HL-60/S4 treated with phorbol 12-myristate 13-acetate at 8.2 ng/mL for 4 days and 3 days (cell line): ENCODE data around the gene SPNS1.

Experiments
- in situ Hi-C: fragments of 300-500 bp; cut with MboI; formaldehyde crosslinking; loops from 2 replicates; pipeline ENCODE4 v1.15.0; 2022; ENCODE audit warnings: low sequenced_read_pairs

Gene SPNS1

GRCh38 chr16:29028457-29029167 lies 54.0 kb downstream of the SPNS1 start:
- in situ Hi-C loops = no loop called here

DNA sequence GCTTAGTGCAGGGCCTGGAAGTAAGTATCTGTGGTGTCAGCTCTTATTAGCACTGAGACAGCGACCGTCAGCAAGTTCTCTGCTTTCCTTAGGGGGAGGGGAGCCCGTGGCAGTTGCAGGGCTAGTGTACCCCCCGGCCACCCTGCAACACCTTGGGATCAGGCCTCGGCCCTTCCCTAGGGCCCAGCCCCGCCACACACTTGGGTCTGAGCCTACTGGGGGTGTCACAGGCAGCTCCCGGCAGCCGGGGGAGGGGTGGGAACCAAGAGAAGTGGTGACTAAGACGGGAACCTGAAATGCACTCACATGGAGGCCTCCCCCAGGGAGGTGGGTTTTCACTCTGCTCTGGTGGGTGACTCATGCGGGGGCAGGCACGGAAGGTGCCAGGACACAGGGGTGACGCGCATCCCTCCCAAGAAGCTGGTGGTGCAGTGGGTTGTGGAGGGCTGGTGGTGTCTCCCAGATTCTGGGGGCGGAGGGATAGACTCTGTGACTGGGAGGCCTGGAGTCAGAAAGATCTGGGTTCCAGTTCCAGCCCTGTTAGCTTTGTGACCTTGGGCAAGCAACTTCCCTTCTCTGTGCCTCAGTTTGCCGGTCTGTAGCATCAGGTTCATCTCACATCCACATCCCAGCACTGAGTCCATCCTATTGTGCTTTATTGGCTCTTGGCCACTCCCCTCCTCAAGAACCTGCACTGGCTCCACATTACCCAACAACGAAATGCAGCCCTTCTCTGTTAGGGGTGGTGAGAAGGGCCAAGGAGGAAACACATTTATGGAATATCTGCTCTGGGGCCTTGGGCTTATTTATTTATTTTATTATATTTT lies 54.8 kb downstream of the SPNS1 start:
- in situ Hi-C loops = no loop called here

GRCh38 chr16:29030086-29030840 lies 55.7 kb downstream of the SPNS1 start:
- in situ Hi-C loops = no loop called here
